HEK293 (cell line): ENCODE data around the gene TAF5.
"Not testable (repeated sequence)": the region's sequence is repeated elsewhere in the genome, so short reads cannot be mapped to it uniquely, and the experiment has no call there.

ENCODE experiments used
- CTCF ChIA-PET: fragments of 350-600 bp; formaldehyde crosslinking; extraction: SDS; loops from one replicate; lab custom pipeline; 2021; ENCODE audit warnings: antibody characterized with exemption; lab: Yijun Ruan, JAX
- POLR2A ChIA-PET: fragments of 300-600 bp; formaldehyde crosslinking; extraction: SDS; loops from one replicate; lab custom pipeline; 2020; ENCODE audit warnings: antibody characterized with exemption, inconsistent platforms; lab: Yijun Ruan, JAX
- H3K27ac ChIP-seq: fragments of 200-500 bp; sonication (Bioruptor generic); 2 replicates; pipeline ENCODE4 v1.5.1; 2014; ENCODE audit warnings: low read depth, low read length, control low read depth, inconsistent platforms; ENCODE audit errors: extremely low read depth
- H3K36me3 ChIP-seq, 2 experiments: fragments of 200-500 bp in 1 of 2; sonication (Bioruptor generic) in 1 of 2; 1 replicate in 1 of 2; 2 replicates in 1 of 2; pipeline ENCODE4 v1.5.1; 2014 to 2017; ENCODE audit warnings: inconsistent platforms in 2 of 2, low read length in 2 of 2; ENCODE audit not compliant: control insufficient read depth in 2 of 2, insufficient read depth in 1 of 2
- H3K4me1 ChIP-seq: fragments of 200-500 bp; sonication (Bioruptor generic); 2 replicates; pipeline ENCODE4 v1.5.1; 2014; ENCODE audit warnings: mild to moderate bottlenecking, low read length, inconsistent platforms; ENCODE audit not compliant: control insufficient read depth, insufficient read depth
- H3K4me3 ChIP-seq: 2 replicates; pipeline ENCODE4 v1.5.1; 2011; ENCODE audit warnings: low read depth, mild to moderate bottlenecking, control low read depth, low read length, moderate library complexity
- H3K9me3 ChIP-seq: fragments of 200-500 bp; sonication (Bioruptor generic); 2 replicates; pipeline ENCODE4 v1.5.1; 2014; ENCODE audit warnings: low read depth, low read length, inconsistent platforms; ENCODE audit not compliant: control insufficient read depth, insufficient read depth
- AEBP2 ChIP-seq: fragments of 450-650 bp; formaldehyde crosslinking; IDR thresholded peaks from 2 replicates; pipeline ENCODE4 v1.5.1; 2016; ENCODE audit warnings: missing biosample characterization, missing genetic modification characterization, borderline replicate concordance
- ELK4 ChIP-seq: IDR thresholded peaks from 2 replicates; pipeline ENCODE4 v1.6.1; 2011; ENCODE audit warnings: mild to moderate bottlenecking, low read depth, low read length, borderline replicate concordance
- HOXC10 ChIP-seq: sonication (generic); formaldehyde crosslinking; IDR thresholded peaks from 2 replicates; pipeline ENCODE4 v1.8.1; 2023; ENCODE audit warnings: mild to moderate bottlenecking, missing genetic modification reagents
- KLF8 ChIP-seq: fragments of 450-650 bp; formaldehyde crosslinking; IDR thresholded peaks from 2 replicates; pipeline ENCODE4 v1.5.1; 2016; ENCODE audit warnings: missing biosample characterization, missing genetic modification characterization
- SP2 ChIP-seq: fragments of 450-650 bp; formaldehyde crosslinking; IDR thresholded peaks from 2 replicates; pipeline ENCODE4 v1.5.1; 2016; ENCODE audit warnings: missing biosample characterization, missing genetic modification characterization
- SP3 ChIP-seq: fragments of 450-650 bp; formaldehyde crosslinking; IDR thresholded peaks from 2 replicates; pipeline ENCODE4 v1.5.1; 2016; ENCODE audit warnings: missing biosample characterization, missing genetic modification characterization
- ZBTB17 ChIP-seq: fragments of 450-650 bp; formaldehyde crosslinking; IDR thresholded peaks from 2 replicates; pipeline ENCODE4 v1.5.1; 2016; ENCODE audit warnings: missing biosample characterization, missing genetic modification characterization
- ZNF148 ChIP-seq: fragments of 450-650 bp; formaldehyde crosslinking; IDR thresholded peaks from 2 replicates; pipeline ENCODE4 v1.5.0; 2017; ENCODE audit warnings: missing biosample characterization, missing genetic modification characterization, borderline replicate concordance
- ZNF362 ChIP-seq: fragments of 450-650 bp; formaldehyde crosslinking; IDR thresholded peaks from 2 replicates; pipeline ENCODE4 v1.5.1; 2016; ENCODE audit warnings: missing biosample characterization, missing genetic modification characterization
- ZNF404 ChIP-seq: fragments of 450-650 bp; formaldehyde crosslinking; IDR thresholded peaks from 2 replicates; pipeline ENCODE4 v1.5.1; 2017; ENCODE audit warnings: missing biosample characterization, missing genetic modification characterization
- ZNF416 ChIP-seq: fragments of 450-650 bp; formaldehyde crosslinking; IDR thresholded peaks from 2 replicates; pipeline ENCODE4 v1.5.1; 2016; ENCODE audit warnings: missing biosample characterization, missing genetic modification characterization
- ZNF426 ChIP-seq: fragments of 450-650 bp; formaldehyde crosslinking; IDR thresholded peaks from 2 replicates; pipeline ENCODE4 v1.5.1; 2017; ENCODE audit warnings: missing biosample characterization, missing genetic modification characterization, mild to moderate bottlenecking, inconsistent platforms, moderate library complexity
- ZNF473 ChIP-seq: fragments of 450-650 bp; formaldehyde crosslinking; IDR thresholded peaks from 2 replicates; pipeline ENCODE4 v1.5.1; 2017; ENCODE audit warnings: missing biosample characterization, missing genetic modification characterization
- ZNF488 ChIP-seq: fragments of 450-650 bp; formaldehyde crosslinking; IDR thresholded peaks from 2 replicates; pipeline ENCODE4 v1.5.1; 2016; ENCODE audit warnings: missing biosample characterization, missing genetic modification characterization
- ZNF530 ChIP-seq: fragments of 450-650 bp; formaldehyde crosslinking; IDR thresholded peaks from 2 replicates; pipeline ENCODE4 v1.5.1; 2016; ENCODE audit warnings: low read depth, missing biosample characterization, missing genetic modification characterization
- ZNF558 ChIP-seq: fragments of 450-650 bp; formaldehyde crosslinking; IDR thresholded peaks from 2 replicates; pipeline ENCODE4 v1.5.1; 2016; ENCODE audit warnings: missing biosample characterization, missing genetic modification characterization
- ZNF704 ChIP-seq: fragments of 450-650 bp; formaldehyde crosslinking; IDR thresholded peaks from 2 replicates; pipeline ENCODE4 v1.5.1; 2016; ENCODE audit warnings: missing biosample characterization, missing genetic modification characterization
- TF ChIP-seq, protein P1 (sequence below): fragments of 450-650 bp; formaldehyde crosslinking; IDR thresholded peaks from 2 replicates; pipeline ENCODE4 v1.5.1; 2016; ENCODE audit warnings: missing biosample characterization, missing genetic modification characterization
- TF ChIP-seq, protein P2 (sequence below): fragments of 450-650 bp; formaldehyde crosslinking; IDR thresholded peaks from 2 replicates; pipeline ENCODE4 v1.5.1; 2016; ENCODE audit warnings: missing biosample characterization, missing genetic modification characterization

Gene TAF5

GRCh38 chr10:103353281-103353680 lies 14.5 kb upstream of the TAF5 start:
- Histone ChIP-seq H3K36me3 (peaks cover 9 to 12% of the 10 kb centered on the region in 2 experiments), H3K9me3 (no peaks in the 10 kb centered on the region), H3K27ac (no peak overlapping the region), H3K4me1 (no peaks in the 10 kb centered on the region), H3K4me3 (no peak overlapping the region)
- ChIA-PET CTCF (interaction anchor here (1.6 to 1.9 kb wide), 2 partner anchors 19 to 211 kb away, joined by 4 to 6 read pairs; no protein-coding TSS in a partner anchor), POLR2A (no interaction called here)
- TF ChIP-seq ZNF704 (tag by site-specific recombination) = no peak
- TF ChIP-seq, protein P1, sequence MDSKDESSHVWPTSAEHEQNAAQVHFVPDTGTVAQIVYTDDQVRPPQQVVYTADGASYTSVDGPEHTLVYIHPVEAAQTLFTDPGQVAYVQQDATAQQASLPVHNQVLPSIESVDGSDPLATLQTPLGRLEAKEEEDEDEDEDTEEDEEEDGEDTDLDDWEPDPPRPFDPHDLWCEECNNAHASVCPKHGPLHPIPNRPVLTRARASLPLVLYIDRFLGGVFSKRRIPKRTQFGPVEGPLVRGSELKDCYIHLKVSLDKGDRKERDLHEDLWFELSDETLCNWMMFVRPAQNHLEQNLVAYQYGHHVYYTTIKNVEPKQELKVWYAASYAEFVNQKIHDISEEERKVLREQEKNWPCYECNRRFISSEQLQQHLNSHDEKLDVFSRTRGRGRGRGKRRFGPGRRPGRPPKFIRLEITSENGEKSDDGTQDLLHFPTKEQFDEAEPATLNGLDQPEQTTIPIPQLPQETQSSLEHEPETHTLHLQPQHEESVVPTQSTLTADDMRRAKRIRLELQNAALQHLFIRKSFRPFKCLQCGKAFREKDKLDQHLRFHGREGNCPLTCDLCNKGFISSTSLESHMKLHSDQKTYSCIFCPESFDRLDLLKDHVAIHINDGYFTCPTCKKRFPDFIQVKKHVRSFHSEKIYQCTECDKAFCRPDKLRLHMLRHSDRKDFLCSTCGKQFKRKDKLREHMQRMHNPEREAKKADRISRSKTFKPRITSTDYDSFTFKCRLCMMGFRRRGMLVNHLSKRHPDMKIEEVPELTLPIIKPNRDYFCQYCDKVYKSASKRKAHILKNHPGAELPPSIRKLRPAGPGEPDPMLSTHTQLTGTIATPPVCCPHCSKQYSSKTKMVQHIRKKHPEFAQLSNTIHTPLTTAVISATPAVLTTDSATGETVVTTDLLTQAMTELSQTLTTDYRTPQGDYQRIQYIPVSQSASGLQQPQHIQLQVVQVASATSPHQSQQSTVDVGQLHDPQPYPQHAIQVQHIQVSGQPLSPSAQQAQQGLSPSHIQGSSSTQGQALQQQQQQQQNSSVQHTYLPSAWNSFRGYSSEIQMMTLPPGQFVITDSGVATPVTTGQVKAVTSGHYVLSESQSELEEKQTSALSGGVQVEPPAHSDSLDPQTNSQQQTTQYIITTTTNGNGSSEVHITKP (tag by site-specific recombination) = no peak
- TF ChIP-seq ZBTB17 (tag by site-specific recombination) = no peak
- TF ChIP-seq, protein P2, sequence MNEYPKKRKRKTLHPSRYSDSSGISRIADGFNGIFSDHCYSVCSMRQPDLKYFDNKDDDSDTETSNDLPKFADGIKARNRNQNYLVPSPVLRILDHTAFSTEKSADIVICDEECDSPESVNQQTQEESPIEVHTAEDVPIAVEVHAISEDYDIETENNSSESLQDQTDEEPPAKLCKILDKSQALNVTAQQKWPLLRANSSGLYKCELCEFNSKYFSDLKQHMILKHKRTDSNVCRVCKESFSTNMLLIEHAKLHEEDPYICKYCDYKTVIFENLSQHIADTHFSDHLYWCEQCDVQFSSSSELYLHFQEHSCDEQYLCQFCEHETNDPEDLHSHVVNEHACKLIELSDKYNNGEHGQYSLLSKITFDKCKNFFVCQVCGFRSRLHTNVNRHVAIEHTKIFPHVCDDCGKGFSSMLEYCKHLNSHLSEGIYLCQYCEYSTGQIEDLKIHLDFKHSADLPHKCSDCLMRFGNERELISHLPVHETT (tag by site-specific recombination) = no peak
- no peak for TF ChIP-seq ZNF362 (tag by site-specific recombination)
- TF ChIP-seq ZNF558 (tag by site-specific recombination) = no peak
- no peak for TF ChIP-seq ZNF416 (tag by site-specific recombination)
- TF ChIP-seq ZNF404 = no peak
- TF ChIP-seq ELK4 = no peak
- TF ChIP-seq HOXC10 (CRISPR knock-in tag) = no peak
- no peak for TF ChIP-seq AEBP2 (tag by site-specific recombination)
- TF ChIP-seq ZNF426 = no peak
- TF ChIP-seq SP3 = no peak
- no peak for TF ChIP-seq KLF8
- no peak for TF ChIP-seq ZNF473 (tag by site-specific recombination)
- no peak for TF ChIP-seq ZNF488 (tag by site-specific recombination)
- no peak for TF ChIP-seq ZNF148
- TF ChIP-seq ZNF530 (tag by site-specific recombination) = no peak
- TF ChIP-seq SP2 (tag by site-specific recombination) = no peak

DNA sequence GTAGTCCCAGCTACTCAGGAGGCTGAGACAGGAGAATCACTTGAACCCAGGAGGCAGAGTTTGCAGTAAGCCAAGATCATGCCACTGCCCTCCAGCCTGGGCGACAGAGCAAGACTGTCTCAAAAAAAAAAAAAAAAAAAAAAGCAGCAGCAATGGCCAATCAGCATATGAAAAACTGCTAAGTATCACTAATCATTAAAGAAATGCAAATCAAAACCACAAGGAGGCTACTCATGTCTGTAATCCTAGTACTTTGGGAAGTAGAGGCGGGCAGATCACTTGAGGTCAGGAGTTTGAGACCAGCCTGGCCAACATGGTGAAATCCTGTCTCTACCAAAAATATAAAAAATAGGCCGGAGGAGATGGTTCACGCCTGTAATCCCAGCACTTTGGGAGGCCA lies 13.2 kb upstream of the TAF5 start:
- CTCF ChIA-PET, H3K27ac ChIP-seq, H3K4me1 ChIP-seq, H3K9me3 ChIP-seq, H3K4me3 ChIP-seq, POLR2A ChIA-PET, H3K36me3 ChIP-seq: not testable (repeated sequence)
